DND-41 (cell line): ENCODE data around the gene TNIK.

Experiments used
- CTCF ChIP-seq: IDR thresholded peaks from 2 replicates; pipeline ENCODE4 v1.5.1; 2012; ENCODE audit warnings: borderline replicate concordance, low read length, moderate library complexity, mild to moderate bottlenecking; ENCODE audit not compliant: poor library complexity, severe bottlenecking; ENCODE audit errors: extremely low read depth
- EZH2 ChIP-seq: IDR thresholded peaks from 3 replicates; pipeline ENCODE4 v1.6.1; 2012; ENCODE audit warnings: borderline replicate concordance, low read depth, mild to moderate bottlenecking, moderate library complexity, low read length, inconsistent platforms; ENCODE audit not compliant: severe bottlenecking

GRCh38 chr3:171347301-171348039, 112.7 kb downstream of the TNIK start:
- no peak for TF ChIP-seq CTCF
- TF ChIP-seq EZH2, result no peak
